ENCODE measurements around the gene RICTOR. TPM values are rescaled to one million over a fixed set of nuclear protein-coding genes. Genes with fewer than 3 reads are reported as not detected.

Gene RICTOR
- total RNA-seq, 2 donors from 2014 or later, result 21.5 to 36.8 TPM

GRCh38 chr5:39119404-39120051, 45.3 kb upstream of the RICTOR start:
- H3K9me3 ChIP-seq, result no peaks in the 10 kb centered on the region
- no peak overlapping the region for H3K4me3 ChIP-seq
- TF ChIP-seq CTCF (IDR thresholded peaks at IDR 0.05) (no peak), POLR2AphosphoS5 (IDR thresholded peaks at IDR 0.05) (no peak), POLR2A (IDR thresholded peaks at IDR 0.05) (no peak)
- H3K27me3 ChIP-seq (replicated peaks; ENCODE audit: insufficient read depth), result no peaks in the 10 kb centered on the region
- H3K36me3 ChIP-seq, result no peaks in the 10 kb centered on the region
- no peaks in the 10 kb centered on the region for H3K4me1 ChIP-seq (replicated peaks)
- no peak overlapping the region for H3K27ac ChIP-seq
- no peak for DNase-seq (ENCODE audit: low spot score)
- intact Hi-C loops (cut with DNase I), result no loop called here
- 51% methylated on average over 3 of the region's 3 CpGs for WGBS

- H3K4me1 ChIP-seq (replicated peaks), result no peaks in the 10 kb centered on the region
- intact Hi-C loops (cut with DNase I), result no loop called here
- no peak overlapping the region for H3K27ac ChIP-seq
- H3K9me3 ChIP-seq, result no peaks in the 10 kb centered on the region
- DNase-seq (ENCODE audit: low spot score), result no peak
- TF ChIP-seq POLR2A (IDR thresholded peaks at IDR 0.05) (no peak), POLR2AphosphoS5 (IDR thresholded peaks at IDR 0.05) (no peak), CTCF (IDR thresholded peaks at IDR 0.05) (no peak)
- WGBS, result 52% methylated on average over 2 of the region's 2 CpGs
- no peaks in the 10 kb centered on the region for H3K36me3 ChIP-seq
- no peaks in the 10 kb centered on the region for H3K27me3 ChIP-seq (replicated peaks; ENCODE audit: insufficient read depth)
- H3K4me3 ChIP-seq, result no peak overlapping the region
Observed at GRCh38 chr5:39118638-39119037, 44.4 kb upstream of the RICTOR start.

GRCh38 chr5:39117401-39117800, 43.2 kb upstream of the RICTOR start:
- Histone ChIP-seq H3K9me3 (no peaks in the 10 kb centered on the region), H3K4me3 (no peak overlapping the region), H3K4me1 (replicated peaks) (no peaks in the 10 kb centered on the region), H3K27me3 (replicated peaks; ENCODE audit: insufficient read depth) (no peaks in the 10 kb centered on the region), H3K27ac (no peak overlapping the region), H3K36me3 (no peaks in the 10 kb centered on the region)
- TF ChIP-seq CTCF (IDR thresholded peaks at IDR 0.05) (no peak), POLR2A (IDR thresholded peaks at IDR 0.05) (no peak), POLR2AphosphoS5 (IDR thresholded peaks at IDR 0.05) (no peak)
- 68% methylated on average over 2 of the region's 2 CpGs for WGBS
- intact Hi-C loops (cut with DNase I), result no loop called here
- no peak for DNase-seq (ENCODE audit: low spot score)

- Histone ChIP-seq H3K36me3 (no peaks in the 10 kb centered on the region), H3K9me3 (no peaks in the 10 kb centered on the region), H3K27me3 (replicated peaks; ENCODE audit: insufficient read depth) (no peaks in the 10 kb centered on the region), H3K4me1 (replicated peaks) (no peaks in the 10 kb centered on the region), H3K27ac (no peak overlapping the region), H3K4me3 (no peak overlapping the region)
- intact Hi-C loops (cut with DNase I), result no loop called here
- no peak for DNase-seq (ENCODE audit: low spot score)
- TF ChIP-seq CTCF (IDR thresholded peaks at IDR 0.05) (no peak), POLR2AphosphoS5 (IDR thresholded peaks at IDR 0.05) (no peak), POLR2A (IDR thresholded peaks at IDR 0.05) (no peak)
- 78% methylated on average over 3 of the region's 3 CpGs for WGBS
Observed at GRCh38 chr5:39116344-39117170, 42.4 kb upstream of the RICTOR start.
